NCI-H526 treated with DMSO at 0.1 percent for 48 hours (cell line): ENCODE data around the gene UBR4.

Experiments
- DNase-seq: peaks from one replicate; lab custom pipeline; 2025; lab: John Stamatoyannopoulos, UW

The UBR4 gene

DNA sequence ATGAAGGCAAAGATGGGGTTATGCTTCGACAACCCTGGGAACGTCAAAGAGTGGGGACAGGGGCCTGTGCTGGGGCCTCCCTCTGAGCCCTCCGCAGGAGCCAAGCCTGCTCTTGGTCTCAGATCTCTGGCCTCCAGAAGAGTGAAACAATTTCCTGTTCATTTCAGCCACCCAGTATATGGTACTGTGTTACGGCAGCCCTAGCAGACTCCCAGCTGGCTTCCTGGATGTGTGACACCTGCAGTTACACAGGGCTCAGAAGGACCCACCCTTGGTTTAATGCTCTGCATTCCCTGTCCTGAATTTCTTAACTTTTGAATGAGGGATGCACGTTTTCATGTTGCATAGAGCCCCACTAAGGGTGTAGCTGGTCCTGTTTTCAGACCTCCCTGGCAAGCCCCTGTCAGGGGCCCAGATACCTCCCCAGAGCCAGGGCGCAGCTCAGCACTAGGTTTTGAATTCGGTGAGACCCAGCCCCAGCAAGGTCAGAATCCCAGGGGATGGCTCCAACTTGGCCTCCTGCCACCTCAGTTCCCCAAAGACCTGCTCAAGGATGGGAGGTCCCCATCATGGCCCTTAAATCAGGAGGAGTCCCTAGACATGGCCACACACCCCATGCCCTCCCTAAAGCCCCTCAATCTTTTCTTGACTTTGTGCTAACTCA, 174.6 kb downstream of the UBR4 start:
- no peak for DNase-seq

DNA sequence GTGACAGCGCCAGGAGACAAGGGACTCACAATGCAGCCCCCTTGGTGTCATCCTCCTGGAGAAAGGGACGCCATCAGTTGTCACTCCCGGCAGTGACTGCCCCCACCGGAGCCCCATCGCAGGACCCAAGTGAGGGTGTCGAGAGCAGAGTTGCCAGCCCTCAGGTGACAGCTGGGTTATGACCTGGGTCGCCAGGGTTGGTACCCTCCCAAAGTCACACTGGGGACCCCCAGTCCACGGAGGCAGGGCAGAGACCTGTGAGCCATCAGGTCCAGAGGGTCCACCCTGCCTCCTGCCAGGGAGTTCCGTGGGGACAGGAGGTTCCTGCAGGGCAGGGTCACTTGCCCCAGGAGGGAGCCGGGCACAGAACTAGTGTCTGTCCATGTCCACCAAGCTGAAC, 175.3 kb downstream of the UBR4 start:
- no peak for DNase-seq

DNA sequence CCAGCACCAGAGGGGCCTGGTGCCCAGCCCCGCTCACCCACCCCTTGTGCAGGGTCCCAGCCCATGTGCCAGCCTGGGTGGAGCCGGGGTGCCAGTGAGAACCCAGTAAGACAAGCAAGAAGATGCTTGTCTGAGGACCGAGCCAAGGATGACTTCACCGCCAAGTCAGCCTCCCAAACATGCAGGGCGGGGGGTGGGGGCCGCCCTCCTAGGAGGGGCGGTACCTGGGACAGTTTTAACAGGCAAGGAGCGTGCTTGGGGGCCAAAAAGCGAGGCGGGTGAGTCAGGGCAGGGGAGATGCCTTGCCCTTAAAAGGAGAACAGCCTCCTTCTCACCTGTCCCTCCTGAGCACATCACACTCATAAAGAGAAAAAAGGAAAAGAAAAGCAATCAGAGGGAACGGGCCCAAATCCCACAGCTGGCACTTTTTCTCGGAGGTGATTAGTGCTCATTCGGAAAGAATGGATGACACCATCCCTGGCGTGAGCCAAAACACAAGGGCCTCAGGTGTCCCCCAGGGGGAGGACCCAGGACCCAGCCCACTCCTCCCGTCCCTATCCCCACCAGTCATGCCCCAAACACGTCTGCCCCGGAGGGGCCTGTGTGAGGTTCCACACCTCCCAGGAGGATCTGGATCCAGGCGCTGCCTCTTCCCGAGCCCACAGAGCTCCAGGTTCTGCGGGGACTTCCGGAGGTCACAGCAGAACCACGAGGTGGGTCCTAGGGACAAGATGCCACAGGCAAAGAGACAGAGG, 176.0 kb downstream of the UBR4 start:
- no peak for DNase-seq

DNA sequence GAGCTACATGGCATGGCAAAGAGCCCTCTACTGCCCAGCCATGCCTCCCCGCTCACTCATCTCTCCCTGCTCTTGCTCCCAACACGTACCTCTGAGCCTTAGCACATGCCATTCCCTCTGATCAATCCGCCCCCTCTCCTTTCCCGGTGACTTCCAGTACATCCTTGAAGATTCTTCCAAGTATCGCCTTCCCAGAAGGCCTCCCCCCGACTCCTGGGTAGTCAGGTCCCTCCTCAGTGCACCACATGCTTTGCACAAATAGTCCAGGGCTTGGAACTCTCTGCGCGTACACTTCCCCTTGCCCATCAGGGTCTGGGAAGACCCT, 176.6 kb downstream of the UBR4 start:
- DNase-seq, result no peak

DNA sequence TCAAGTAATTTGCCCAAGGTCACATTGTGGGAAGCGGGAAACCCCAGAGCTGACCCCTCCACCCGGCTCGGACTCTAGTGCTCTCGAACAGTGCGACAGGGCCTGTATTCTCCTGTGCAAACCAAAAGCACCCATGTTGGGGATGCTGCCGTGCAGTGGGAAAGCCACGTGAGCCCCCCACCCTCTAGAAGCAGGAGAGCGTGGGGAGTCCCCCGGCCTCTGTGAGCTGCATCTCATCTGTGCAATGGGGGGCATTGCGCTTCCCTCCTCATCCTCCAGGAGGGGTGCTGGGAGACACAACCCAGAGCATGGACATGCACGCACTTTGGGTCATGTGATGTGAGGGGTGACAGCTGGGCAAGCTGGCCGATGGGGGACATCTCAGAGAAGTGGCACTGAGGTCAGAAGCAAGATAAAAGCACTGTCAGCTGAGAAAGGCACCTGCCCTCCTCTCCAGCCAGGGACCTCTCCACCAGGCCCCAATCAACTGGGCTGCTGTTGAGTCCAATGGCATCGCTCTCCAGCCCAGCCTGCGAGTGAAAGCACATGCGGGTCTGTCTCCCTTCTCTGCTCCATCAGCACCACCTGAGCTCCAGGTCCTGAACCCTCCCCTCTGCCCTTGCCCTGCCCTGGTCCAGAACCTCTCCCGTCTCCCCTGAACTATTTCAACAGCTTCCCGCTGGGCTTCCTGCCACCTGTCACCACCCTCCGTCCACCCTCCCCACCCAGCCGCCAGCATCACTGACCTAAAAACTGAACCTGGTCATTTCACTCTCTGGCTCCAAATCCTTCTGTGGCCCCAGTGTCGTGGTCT, 177.2 kb downstream of the UBR4 start:
- no peak for DNase-seq

DNA sequence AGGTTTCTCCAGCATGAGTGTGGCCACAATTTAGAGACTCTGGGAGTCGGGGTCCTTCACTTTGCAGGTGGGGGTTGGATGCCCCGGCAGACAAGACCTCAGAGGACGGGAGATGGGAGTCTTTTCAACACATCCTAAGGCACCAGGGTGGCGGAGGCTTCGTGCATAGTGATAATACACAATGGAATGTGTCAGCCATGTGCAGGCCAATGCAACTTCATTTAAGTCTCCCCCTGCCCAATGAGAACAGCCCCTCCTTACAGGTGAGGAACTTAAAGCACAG, 177.7 kb downstream of the UBR4 start:
- DNase-seq, result no peak

DNA sequence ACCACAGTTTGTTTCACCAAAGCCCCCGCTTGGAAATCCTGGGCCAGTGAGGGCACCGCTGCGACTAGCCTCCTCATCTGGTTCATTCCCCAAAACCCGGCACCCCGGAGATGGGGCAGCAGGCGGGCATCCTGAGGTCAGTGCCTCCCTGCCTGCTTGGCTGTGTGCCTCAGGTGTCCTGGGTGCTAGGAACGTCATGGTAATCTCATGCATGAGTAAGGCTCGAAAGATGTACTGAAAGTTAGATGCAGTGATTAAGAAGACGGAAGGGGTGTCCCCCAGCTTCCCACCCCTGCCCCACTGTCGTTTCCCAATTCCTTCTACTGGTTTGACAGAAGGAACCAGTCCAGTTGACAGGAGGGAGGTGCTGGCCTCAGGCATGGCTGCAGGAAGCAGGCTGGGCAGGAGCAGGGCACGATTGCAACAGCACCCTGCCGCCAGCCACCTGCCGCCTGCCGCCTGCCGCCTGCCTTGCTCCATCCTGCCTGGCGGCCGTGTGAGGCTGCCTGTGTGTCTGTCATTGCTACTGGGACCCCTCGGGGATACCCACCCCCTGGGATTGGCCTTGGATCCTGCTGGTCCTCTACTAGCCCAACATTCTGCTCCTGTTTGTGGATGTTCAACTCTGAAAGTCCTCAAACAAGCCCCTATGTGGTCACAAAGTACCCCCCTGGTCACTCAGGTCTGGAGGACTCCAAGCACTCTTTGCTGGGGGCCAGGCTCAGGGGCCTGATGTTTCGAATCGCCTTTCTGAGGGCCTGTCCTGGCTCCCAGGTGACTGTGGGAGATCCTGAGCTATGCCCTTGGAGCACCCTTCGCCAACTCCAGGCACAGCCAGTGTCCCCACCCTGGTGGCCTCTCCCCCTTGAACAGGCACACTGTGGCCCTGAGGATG, 180.6 kb downstream of the UBR4 start:
- DNase-seq, result no peak

DNA sequence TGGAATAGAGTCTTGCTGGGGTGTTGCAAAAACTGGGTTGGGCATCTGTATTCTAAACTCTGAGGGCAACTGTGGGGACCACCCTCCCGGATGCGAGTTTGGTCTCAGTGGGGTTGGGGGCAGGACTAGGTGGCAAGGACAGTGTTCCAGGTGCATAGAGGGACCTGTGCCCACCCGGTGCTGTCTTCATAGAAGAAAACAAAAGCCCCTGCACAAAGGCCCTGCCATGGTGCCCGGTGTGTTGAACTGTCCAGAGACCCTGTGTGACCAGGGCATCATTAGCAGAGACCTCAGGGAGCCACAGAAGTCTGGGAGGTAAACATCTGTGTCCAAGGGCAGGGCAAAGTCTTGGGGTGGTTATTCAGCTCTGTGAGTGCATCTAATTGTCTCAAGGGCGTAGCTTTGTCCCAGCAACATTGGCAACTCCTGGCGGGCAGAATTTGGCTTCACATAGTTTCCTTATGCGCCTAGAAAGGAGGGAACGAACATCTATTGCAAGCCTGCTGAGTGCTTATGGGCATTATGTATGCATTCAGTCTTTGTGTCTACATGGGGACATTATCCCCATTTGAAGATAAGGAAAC, 181.4 kb downstream of the UBR4 start:
- no peak for DNase-seq

DNA sequence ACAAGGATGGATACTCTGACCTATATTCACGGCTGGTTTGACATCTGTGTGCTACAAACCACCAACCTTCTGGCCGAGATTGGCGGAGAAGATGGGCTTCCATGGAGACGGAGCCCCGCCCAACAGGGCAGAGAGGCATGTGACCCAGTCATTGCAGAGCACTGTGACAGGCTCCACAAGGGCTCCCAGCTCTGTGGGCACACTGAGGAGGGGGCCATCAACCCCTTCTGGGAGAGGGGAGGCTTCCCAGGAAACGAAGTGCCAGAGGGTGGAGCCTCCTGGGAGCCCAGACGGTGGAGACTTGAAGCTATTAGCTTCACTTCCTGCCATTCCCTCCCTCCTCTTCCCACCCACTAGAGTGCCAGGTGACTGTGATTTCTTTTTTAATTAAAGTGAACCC, 182.0 kb downstream of the UBR4 start:
- no peak for DNase-seq
